ENCODE measurements around the gene SMTNL1.
"Not testable (repeated sequence)": the region's sequence is repeated elsewhere in the genome, so short reads cannot be mapped to it uniquely, and the experiment has no call there.

The SMTNL1 gene

GRCh38 chr11:57508341-57509170, 28.8 kb upstream of the SMTNL1 start:
- no peak for DNase-seq

GRCh38 chr11:57511741-57512430, 25.5 kb upstream of the SMTNL1 start:
- no peak for DNase-seq

- no peak for DNase-seq
Measured at GRCh38 chr11:57512646-57513451, 24.5 kb upstream of the SMTNL1 start.

DNA sequence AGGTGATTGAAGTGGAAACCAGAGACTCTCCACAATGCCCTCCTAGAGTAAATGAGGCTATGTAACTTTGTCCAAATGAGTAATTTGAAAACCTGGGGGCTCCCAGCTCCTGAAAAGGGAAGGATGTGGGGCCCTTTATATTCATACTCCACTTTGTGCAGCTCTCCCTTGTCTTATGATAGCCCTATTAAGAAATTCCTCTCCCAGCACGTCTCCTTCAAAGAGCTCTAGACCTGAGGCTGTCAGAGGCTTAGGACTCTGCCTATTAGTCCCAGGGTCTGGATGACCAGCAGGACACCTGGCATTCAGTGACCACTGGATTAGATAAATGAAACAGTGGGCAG, 24.0 kb upstream of the SMTNL1 start:
- no peak for DNase-seq

- DNase-seq, result peak; percentile 14
Measured at GRCh38 chr11:57513911-57514537, 23.4 kb upstream of the SMTNL1 start.

DNA sequence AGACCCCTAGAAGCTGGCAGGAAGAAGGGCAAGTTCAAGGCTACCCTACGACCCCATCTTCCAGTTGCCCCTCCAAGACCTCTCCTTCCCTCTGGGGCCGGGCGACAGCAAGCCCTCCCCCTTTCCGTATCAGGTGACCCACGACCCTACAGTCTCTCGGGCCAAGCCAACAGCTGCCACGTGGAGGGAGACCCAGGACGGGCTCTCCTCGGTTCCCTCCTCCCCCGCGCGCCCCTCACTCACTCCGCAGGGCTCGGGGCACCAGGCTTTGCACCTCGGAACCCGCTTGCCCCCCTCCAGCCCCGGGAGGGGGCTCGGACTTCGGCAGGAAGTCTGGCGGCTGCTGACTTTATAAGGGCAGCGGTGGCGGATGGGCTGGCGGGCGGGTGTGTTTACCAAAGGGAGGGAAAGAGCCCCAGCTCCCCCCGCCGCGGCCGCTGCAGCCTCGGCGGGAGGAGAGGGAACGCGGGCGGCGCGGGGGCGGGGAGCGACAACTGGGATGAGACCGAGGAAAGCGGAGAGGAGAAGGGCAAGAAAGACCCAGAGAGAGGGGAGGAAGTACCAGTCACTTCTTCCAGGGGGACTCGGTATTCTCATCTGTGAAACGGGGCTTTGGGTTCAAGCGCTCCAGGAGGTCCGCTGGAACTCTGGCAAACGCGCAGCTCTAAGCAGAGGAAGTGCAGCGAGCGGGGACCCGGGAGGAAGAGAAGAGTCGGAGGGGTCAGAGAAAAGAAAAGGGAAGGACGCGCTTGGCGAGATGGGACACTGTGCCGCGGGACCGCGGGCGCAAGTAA, 22.7 kb upstream of the SMTNL1 start:
- peak; percentile 50 for DNase-seq

DNA sequence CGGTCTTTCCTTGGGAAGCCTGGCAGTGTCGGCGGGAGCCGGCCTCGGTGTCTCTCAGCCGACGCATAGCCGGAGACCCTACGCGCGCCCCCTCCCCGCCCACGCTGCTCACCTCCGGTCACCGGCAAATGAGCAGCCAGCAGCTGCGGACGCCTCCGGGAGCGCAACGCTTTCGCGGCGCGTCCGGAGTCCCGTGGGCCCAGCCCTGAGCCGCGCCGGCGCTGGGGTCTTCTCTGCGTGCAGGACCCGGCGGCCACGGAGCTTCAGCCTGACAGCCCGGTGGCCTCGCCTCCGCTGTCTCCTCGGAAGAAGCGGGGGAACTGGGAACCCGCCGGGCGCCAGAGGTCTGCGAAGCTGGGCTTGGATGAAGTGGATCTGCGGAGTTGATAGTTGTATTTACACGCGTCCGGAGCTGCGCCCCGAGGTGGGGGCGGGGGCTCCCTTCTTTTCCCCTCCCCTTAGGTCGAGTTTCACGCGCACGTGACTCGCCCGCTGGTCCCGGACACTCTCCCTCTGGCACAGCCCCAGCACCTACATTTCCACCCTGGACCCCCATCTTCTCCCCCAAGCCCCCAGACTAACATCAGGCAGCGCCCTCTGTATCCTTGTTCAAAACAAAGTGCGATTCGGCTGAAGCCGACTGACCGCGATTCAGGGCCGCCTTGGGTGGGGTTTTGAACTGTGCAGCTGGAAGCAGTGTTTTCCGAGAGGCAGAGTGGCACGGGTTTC, 21.9 kb upstream of the SMTNL1 start, which contains the start of gene SLC43A1:
Gene SLC43A1, minus strand, starts transcription at position 371 of the 729 bp plus-strand sequence. CDS start 1,591 bp downstream, outside the sequence.
- DNase-seq, result peak; percentile 11

DNA sequence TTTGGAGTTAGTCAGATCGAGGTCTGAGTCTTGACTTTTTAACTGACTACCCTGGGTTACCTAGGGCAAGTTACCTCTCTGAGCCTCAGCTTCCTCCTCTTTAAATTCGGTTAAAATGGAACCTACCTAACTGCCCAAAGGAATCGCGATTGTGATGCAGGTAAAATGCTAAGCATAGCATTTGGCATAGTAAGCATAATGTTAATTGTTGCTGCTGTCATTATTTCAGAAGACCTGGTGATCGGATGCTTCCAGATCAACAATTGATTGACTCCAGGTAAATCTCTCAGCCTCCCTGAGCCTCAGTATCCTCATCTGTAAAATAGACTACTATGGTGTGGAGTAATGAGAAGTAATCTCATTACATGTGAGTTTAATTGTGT, 21.3 kb upstream of the SMTNL1 start:
- DNase-seq, result no peak

GRCh38 chr11:57521116-57521515, 16.3 kb upstream of the SMTNL1 start:
- no peak for DNase-seq

DNA sequence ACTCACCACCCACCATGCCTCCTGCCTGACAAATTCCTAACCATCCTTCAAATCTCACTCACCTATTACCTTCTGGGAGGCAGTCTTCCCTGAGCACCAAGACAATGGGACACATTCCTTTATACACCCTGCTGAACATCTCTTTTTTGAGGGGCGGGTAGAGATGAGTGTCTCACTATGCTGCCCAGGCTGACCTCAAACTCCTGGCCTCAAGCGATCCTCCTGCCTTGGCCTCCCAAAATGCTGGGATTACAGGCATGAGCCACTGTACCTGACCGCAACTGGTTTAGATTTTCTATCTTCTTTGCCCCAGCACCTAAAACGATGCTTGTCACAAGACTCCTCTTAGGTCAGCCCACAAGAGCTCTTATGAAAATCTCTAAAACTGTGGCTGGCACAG, 14.0 kb upstream of the SMTNL1 start:
- DNase-seq, result no peak

DNA sequence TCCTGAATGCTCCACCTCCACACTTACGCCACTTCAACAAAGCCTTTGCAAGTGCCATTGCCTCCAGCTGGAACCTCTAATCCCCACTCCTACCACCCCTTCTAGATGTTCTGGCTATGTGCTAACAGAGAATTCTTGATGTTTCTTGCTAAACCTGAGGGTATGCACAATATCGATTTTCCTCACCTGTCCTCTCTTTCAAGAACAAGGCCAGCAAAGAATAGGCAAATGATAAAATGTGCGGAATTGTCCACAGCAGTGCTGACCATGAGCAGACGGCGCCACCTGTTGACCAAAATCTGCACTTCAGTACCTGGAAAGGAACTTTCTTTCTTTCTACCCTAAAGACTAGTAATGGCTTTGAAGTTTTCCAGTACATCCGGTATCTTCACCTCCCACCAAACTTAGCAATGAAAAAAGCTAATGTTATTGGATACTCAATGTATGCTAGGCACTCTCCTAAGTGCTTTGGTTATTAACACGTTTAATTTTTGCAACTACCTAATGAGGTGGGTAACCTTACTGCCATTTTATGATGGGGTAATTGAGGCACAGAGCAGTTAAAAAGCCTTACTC, 10.3 kb upstream of the SMTNL1 start:
- DNase-seq, result peak; percentile 79

DNA sequence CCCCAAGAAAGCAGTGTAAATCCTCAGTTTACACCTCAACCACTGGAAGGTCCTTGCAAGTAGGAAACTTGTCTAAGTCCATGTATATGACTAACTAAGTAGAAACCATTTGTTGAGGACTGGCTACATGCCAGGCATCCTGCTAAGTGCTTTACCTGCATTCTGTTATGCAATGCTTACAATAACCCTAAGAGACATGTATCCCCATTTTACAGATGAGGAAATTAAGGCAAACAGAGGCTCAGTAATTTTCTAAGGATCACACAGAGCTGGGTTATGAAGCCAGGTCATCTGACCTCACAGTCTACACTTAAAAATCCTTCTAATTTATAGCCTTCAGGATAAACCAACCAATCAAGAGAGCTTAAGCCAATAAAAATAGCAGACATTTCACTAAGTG, 8.4 kb upstream of the SMTNL1 start:
- no peak for DNase-seq

DNA sequence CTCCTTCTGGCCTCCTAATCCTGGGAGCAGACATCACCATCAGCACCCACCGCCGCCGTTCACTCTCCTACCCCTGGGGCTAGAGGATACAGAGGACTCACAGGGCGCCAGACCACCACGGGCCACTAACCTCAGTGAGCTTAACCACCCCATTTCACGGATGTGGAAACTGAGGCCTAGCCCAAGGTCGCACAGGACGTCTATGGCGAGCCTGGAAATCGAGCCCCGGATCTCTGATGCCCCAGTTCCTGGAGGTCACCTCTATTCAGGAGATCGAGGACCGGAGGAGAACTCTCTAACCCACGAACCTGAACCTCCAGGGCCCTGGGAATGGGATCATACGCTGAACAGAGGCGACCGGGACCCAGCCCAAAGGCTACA, 7.2 kb upstream of the SMTNL1 start:
- DNase-seq, result no peak

DNA sequence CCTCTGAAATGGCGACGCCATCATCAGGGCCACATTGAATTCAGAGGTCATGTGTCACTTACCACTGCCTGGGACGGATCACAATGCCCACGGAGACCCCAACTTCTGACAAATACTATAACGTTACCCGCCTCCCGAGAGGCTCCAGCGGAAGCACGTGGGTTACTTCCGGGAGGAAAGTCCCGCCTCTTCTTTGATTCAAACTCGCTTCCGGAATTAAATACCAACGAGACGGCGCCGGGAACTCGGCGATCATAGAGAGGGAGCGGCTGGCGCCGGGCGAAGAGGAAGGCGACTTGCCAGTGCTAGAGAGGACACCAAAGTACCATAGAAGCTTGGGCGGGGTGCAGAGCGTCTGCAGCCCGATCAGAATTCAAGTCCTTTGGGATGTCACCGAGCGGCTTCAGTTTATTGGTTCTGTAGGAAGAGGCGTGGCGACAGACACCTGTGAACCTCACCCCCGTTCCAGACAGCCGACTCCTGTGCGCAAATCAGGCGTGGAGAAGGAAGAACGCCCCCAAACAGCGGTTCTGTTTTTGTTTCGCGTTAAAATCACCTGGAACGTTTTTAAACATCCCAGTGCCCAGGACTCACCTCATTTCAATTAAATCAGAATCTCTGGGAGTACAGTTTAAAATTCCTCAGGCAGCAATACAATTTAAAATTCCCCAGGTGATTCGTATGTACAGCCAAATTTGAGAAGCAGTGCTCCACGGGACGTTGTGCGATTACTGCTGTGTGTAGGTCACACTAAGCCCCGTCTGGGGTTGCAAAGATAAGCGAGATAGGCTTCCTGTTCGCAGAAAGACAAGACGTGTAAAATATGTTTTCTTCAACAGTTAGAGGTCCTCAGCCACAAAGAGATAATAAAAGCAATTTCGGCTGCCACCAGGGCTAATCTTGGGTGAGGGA, 6.5 kb upstream of the SMTNL1 start, which contains the start of gene TIMM10:
Gene TIMM10, minus strand, starts transcription at position 159 of the 912 bp plus-strand sequence. CDS start 565 bp downstream, outside the sequence.
- peak; percentile 98 for DNase-seq

- not testable (repeated sequence) for DNase-seq
Measured at GRCh38 chr11:57534449-57534848, 2.9 kb upstream of the SMTNL1 start.

DNA sequence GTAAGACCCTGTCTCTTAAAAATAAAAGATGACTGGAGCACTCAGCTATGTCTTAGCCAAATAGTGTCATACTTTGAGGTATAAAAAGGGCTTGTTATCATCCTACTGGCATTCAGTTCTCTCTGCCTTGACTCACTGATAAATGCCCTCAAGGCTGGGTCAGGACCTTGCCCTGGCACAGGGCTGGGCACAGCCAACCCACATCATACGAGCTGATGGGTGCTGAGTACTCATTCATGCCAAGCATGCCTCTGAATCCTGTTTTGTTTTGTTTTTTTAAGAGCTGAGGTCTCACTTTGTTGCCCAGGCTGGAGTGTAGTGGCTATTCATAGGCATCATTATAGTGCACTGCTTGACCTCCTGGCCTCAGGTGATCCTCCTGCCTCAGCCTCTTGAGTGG, 1.9 kb downstream of the SMTNL1 start:
- no peak for DNase-seq

DNA sequence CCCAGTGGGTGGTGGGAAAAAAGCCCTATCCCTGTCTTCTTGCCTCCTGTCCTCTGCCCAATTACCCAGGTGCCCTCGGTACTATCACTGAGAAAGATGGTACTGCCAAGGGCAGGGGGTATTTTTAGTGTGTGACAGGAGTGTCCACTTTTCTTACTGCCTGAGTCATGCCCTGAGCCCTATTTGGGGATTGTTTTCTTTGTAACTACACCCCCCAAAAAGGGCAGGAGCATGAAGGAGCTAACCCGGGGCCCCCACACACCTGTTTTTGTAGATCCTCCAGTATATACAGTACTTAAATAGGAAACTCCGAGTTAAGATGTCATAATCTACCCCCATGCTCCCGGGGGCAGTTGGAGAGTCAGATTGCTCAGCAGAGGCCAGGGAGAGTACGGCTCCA, 3.8 kb downstream of the SMTNL1 start:
- no peak for DNase-seq

DNA sequence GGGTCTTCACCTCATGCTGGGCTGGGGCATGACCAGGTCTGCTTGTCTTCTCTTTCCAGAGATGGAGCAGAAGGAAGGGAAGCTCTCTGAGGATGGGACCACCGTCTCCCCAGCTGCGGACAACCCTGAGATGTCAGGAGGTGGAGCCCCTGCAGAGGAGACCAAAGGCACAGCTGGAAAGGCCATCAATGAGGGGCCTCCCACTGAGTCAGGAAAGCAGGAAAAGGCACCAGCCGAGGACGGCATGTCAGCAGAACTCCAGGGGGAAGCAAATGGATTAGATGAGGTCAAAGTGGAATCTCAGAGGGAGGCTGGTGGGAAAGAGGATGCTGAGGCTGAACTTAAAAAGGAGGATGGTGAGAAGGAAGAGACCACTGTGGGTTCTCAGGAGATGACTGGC, 5.2 kb downstream of the SMTNL1 start:
- no peak for DNase-seq

GRCh38 chr11:57543593-57543992, 6.2 kb downstream of the SMTNL1 start:
- no peak for DNase-seq

DNA sequence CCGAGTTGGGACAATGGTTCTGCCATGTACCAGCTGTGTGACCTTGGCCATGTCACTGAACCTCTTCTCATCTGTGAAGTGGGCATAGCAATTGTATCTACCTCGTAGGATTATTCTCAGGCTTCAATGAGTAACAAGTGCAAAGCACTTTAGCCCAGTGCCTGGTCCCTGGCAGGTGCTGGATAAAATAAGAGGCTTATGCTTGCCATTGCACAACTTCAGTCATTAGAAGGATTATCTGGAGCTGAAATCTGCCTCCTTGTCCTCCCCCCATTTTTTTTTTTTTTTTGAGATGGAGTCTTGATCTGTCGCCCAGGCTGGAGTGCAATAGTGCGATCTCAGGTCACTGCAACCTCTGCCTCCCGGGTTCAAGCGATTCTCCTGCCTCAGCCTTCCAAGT, 7.2 kb downstream of the SMTNL1 start:
- no peak for DNase-seq

Data from CD4-positive, alpha-beta T cell treated with Interleukin-17A for 1 hour (primary cell).